GM19463 (cell line): Measurements from ENCODE around the gene SYTL1.

Source experiments
- ATAC-seq: cut with Tn5 transposase; IDR thresholded peaks from one replicate; pipeline ENCODE4 v1.9.1; 2021; ENCODE audit warnings: mild to moderate bottlenecking, moderate library complexity; ENCODE audit not compliant: unreplicated experiment

The SYTL1 gene

DNA sequence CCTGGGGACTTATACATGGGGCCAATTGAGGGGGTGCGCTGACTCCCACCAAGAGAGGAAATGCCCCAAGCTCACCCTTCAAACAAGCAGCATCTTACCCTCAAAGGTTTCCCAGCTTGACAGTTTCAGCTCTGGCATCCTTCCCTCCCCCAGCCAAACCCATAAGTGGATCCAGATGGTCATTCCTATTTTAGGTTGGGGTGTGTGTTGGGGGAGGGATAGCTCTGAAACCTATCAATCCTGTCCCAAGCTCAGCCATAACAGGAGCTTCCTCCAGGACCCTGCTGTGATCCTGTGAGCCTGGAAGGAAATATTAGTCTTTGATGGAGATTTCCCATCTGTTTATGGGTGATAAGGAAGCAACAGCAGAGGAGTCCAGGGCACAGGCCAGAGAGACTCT lies 23.2 kb upstream of the SYTL1 start:
- no peak for ATAC-seq

DNA sequence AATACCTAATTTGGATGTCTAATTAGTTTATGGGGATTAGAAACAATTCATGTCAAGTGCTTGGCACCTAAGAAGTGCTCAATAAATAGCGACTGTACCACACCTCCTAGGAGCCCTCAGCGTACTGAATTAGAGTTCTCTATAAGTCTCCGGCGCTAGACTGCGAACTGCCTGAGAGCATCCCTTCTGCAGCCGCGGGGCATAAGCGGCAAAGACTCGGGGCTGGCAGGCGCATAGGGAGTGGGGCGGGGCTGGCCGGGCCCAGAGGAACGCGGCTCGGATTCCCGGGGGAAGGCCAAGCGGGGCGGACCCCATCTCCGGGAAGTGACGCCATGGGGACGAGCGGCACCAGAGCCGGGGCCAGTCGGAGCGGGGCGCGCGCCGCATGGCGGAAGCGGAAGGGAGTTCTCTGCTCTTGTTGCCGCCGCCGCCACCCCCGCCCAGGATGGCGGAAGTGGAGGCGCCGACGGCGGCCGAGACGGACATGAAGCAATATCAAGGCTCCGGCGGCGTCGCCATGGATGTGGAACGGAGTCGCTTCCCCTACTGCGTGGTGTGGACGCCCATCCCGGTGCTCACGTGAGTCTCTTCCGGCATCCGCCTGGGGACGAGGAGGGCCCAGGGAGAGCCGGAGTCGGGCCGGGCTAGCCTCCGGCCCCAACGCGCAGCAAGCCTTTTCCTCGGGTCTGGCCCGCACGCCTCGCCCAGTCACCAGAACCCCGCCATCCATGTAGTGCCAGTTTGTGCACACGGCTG lies 19.8 kb upstream of the SYTL1 start, which contains the start of gene TMEM222:
Gene TMEM222 (plus strand): TSS at position 351 of the 756 bp plus-strand sequence. CDS start 35 bp downstream, at position 386.
- peak; percentile 95 for ATAC-seq

DNA sequence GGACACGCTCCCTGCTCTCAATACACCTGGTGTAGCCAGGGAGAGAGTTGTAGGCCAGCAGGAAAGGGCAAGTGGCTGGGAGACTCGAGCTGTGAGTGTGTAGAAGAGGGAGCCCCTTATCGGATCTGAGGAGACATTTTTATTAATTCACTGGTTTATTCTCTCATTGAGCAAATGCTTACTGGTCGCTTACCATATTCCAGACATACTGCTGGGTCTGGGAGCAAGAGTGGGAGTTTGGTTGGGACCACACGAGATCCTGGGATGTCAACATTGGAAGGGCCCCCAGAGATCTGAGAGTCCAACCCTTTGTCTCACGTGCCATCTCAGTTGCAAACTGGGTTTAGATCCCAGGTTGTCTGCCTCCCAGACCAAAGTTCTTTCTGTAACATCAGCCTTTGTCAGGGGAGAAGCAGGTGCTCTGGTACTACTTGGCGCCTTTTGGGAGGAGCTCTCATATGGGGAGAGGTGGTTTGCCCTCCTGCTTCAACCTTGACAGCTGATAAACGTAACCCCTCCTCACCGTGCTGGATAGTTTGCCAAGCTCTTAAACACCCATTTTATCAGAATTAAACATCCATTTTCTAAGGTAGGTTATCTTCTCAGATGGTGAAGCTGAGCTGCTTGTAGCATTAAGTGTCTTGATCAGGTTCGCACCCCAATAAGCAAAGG lies 19.1 kb upstream of the SYTL1 start:
- no peak for ATAC-seq

DNA sequence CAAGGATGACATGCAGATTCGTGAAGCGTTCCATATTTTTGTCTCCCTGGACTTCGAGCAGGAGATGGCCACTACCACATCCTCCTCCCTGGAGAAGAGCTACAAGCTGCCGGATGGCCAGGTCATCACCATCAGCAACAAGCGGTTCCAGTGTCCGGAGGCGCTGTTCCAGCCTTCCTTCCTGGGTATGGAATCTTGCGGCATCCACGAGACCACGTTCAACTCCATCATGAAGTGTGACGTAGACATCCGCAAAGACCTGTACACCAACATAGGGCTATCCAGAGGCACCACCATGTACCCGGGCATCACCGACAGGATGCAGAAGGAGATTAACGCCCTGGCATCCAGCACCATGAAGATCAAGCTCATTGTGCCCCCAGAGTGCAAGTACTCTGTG lies 16.5 kb upstream of the SYTL1 start:
- no peak for ATAC-seq

DNA sequence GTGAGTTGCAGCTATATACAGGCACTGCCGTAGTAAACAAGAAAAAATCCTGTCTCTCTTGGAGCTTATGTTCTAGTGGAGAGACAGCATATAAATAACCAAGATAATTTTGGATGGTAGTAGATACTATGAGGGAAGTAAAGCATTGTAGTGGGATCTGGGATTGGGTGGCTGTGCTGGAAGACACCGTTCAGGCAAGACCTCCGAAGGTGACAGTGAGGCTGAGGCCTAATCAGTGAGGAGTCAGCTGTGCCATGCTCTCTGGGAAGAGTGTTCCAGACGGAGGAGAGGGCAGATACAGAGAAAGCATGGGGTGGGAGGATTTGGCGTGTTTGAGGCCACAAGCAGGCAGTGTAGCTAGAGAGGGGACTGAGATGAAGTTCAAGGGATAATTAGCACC lies 13.9 kb upstream of the SYTL1 start:
- ATAC-seq, result no peak

DNA sequence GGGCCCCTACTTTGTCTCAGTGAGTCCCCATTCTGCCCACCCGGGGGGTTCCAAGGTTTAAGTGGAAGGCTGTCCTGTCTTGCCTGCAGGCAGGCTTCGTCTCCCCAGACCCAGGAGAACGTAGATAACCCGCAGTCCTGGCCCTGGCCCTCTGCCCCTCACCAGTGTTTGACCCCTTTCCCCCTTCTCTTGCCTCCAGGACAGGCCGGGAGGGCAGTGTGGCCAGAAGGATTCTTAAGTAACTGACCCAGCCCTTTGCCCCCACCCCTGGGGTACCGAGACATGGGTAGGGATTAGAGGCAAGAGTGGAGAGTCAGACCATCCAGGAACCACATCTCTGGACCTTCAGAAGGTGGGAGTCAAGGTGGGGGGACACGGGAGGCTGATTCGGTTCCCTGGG lies 11.0 kb upstream of the SYTL1 start:
- ATAC-seq, result no peak

DNA sequence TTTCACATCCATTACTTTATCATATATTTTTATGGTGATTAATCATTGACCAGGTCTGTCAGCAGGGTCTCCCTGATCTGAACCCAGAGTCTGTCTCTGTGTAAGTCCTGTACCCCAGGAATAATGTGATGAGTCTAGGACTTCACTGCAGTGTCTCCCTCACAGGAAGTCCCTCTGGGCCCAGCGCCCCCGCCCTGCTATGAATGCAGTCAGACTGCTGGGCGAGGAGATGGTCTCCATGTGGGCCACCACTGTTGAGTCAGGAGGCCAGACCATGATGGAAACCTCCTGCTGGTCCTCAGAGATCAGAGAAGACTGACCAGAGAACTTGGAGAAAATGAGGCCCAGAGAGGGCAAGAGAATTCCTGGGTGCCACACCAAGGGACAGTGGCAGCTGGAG lies 10.4 kb upstream of the SYTL1 start:
- no peak for ATAC-seq

DNA sequence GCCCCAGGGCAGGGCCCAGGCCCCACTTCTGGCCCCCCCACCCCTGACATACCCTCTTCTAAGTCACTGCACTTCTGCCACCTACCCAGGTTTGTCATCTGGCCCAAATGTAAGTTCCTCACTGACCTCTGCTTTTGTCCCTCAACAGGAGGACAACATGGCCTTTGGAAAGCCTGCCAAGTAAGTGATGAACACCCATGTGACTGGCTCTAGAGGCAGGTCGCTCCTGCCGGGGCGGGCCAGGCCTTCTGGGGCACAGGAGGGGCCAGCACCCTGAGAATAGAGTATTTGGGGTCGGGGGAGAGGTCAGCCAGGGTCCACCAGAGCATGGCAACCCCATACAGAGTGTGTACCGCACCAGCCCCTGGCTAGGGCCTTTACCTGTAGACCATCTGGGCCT lies 9.9 kb upstream of the SYTL1 start:
- no peak for ATAC-seq

DNA sequence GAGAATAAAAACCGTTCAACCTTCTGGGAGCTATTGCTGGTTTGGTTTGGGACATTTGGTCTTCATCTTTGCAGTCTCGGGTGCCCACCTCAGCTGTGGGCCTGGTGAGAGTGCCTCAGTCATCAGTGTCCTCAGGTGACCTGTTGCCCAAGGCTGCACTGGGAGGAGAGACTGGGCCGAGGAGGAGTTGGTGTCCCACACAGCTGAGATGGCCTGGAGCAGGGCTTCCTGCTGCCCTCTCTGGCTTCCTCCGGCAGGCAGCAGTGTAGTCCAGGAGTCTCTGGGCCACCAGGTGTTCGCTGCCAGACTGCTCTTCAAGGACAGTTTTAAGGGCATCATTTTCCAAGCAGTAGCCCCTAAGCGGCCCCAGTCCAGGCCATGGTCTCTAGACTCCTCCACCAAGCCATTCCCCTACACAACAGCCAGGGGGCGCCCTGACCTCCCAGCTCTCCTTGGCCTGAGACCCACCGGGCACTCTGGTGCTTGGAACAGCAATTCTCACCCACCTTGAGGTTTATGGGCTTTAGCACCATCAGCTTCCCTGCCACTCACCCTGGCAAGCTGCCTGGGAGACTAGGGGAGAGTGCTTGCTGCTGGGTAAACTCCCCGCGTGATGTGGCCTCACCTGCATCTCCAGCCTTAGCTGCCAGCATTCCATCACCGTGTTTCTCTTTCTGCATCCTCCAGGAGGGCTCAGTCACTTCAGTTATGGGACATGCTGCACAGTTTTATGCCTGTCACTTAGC lies 9.1 kb upstream of the SYTL1 start:
- no peak for ATAC-seq

DNA sequence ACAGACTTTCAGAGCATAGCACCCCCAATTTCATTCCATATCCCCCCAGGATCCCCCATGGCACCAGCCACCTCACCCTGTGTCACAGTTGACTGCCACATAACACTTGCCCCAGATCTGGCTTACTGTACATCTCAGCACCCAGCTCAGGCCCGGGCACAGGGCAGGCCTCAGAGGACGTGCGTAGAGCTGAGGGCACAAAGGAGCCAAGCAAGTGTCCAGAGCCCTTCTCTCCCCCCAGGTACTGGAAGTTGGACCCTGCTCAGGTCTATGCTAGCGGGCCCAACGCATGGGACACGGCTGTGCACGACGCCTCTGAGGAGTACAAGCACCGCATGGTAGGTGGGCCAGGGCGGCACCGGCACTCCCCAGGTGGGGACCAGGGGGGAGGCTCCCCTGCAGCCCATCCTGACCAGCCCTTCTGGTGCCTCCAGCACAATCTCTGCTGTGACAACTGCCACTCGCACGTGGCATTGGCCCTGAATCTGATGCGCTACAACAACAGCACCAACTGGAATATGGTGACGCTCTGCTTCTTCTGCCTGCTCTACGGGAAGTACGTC lies 8.0 kb upstream of the SYTL1 start:
- ATAC-seq, result no peak

DNA sequence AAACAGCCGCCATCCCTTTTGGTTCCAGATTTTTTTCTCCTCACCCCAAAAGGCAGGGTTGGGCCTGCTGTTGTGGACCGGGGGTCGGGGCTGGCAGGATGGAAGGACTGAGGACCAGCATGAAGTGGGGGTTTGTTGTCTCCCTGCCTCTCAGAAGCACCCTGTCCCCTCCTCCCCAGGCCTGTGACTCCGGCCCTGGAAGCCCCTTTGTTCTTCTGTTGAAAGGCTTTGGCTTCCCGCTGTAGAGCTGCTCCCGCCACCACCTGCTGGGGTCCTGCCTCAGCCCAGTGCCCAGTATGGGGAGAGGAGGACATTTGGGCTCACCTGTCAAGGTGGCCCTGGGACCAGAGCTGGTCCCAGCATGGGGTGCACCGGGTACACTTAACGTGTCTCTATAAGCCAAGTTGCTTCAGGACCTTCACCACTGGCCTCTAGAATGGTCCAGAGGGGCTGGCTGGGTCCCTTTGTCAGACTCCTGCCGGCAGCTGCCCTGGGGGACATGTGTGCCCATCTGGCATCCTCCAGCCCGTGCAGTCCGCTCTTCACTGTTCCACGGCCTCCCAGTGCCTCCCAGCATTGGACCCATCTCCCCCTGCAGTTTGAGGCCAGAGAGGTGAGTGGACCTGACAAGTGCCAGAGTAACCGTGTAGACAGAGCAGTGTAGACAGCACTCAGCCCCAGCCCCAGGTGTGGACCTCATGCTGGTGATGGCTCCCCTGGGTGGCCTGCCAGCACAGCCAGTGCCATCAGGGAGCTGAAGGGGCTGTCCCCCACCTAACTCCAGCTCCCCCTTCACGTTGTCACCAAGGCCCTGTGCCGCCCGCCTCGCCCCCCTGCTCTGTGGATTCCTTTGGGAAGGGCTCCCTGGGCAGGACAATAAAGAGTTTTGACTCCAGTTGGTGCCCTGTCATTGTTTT lies 6.1 kb upstream of the SYTL1 start:
- no peak for ATAC-seq

DNA sequence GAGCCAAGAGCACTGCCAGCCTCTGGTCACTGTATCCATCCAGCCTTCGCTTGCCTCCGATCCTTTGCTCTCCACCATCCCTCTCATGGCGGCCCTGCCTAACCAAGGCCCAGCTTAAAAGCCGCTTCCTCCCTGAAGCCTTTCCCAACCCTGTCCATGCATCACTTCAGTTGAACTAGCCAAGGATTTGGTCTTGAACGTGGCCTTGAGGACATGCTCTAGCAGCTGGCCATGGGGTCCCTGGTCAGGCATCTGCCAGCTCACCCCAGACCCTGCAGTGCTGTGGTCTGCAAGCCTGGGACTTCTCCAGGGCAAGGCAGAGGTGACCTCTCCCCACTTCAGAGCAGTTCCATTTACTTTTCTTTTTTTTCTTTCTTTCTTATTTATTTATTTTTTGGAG lies 5.1 kb upstream of the SYTL1 start:
- no peak for ATAC-seq

DNA sequence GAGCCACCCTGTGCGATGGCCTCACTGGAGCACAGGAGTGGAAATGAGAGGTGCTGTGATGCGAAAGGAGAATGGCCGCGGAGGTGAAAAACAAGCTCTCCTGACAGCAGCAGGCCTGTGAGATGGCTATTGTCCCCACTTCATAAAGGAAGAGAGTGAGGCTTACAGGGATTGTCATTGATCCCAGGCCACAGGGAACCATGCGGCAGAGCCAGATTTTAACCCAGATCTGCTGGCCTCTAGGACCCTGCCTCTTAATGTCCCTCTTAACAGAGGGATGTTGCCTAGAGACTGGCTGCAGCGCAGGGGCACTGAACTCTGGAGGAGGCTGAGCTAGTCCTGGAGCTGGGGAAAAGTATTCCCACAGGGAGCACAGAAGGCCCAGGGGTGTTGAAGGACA lies 3.1 kb upstream of the SYTL1 start:
- no peak for ATAC-seq

DNA sequence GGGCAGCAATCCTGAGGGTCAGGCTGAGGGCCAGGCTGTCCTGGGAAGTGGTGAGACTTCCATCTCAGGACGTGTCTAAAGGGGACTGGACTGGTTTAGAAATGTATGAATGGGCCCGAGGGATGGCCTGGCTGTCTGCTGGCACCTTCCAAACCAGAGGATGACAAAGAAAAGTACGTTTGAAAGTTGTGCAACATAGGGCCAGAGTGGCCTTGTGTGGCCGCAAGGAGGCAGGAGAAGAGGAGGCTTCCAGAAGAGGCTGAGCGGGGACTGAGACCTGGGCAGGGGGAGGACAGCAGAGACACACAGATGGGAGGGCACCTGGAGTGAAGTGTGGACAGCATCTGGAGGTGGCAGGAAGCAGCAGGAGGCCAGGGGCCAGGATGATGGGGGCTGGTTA lies 2.6 kb upstream of the SYTL1 start:
- no peak for ATAC-seq

DNA sequence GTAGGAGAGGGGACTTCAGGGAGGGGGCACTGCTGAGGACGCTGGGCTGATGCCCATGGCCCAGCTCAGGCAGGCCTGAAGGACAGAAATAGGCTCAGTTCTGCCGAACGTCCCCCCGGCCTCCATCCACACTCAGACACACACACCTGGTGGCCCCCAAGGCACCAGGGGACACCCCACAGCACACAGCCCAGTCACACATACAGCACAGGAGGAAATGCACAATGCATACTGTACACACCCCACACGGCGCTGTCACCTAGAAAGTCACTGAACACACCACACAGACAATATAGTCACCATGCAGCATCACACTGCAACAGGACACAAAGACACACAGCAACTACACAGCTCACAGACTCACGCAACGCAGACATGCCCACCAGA lies 562 bp downstream of the SYTL1 start:
- ATAC-seq, result no peak

DNA sequence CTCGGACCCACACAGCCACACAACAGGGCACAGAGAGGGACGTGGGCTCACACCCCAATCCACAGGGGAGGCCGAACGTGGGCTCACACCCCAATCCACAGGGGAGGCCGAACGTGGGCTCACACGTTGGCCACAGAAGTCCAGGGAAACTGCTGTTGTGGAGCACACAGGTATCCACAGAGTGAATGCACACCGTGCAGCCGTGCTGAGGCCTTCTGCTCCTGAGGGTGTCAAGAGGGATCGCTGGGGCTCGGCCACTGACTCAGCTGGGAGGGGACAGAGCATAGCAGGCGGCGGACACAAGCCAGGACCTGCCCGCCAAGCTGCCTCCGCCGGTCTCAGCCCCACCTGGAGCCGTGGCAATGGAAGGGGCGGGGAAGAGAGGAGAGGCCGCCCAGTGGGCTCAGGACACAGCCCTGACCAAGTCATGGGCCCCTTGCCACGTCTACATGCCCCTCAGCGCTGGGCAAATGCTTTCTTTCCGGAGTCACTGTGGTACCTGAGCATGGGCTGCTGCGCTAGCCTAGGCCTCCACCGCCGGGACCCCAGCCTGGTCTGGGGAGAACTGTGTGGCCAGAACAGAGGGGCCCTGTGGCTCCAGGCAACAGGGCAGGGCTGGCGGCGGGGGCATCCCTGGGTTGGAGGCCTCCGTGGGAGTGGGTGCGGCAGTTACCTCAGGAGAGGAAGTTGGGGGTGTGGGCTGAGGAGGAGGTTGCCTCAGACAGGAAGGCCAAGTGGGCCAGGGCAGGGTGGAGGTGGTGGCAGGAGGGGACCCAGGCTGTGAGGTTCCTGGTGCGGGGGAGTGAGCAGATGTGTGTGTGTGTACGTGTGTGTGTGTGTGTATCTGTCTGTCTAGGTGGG lies 1.2 kb downstream of the SYTL1 start:
- no peak for ATAC-seq

DNA sequence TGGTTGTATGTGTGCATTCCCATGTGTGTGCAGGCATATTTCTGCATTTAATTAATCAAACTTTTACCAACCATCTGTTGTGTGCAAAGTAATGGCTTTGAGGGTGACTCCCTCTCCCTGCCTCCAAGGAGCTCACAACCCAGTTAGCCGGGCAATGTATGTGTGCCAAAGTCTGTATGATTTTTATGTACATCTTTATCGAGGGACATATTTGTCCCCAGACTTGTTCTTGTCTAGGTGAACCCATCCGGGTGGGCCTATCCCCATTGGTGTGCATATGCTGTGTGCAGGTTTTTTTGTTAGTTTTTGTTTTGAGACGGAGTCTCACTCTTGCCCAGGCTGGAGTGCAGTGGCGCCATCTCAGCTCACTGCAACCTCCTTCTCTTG lies 1.8 kb downstream of the SYTL1 start:
- no peak for ATAC-seq

DNA sequence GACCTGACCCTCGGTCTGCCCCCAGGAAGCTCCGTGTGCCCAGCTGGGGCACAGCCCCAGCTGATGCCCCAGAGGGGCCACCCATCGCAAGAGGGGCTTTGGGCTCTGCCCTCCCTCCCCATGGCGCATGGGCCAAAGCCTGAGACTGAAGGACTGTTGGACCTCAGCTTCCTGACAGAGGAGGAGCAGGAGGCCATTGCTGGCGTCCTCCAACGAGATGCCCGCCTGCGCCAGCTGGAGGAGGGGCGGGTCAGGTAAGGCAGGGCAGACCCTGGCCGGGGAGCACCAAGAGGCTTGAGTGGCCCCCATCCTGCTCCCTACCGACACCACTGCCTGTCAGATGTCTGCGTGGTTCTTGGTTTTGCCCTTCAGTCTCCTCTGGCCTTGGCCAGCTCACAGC lies 3.5 kb downstream of the SYTL1 start:
- no peak for ATAC-seq

DNA sequence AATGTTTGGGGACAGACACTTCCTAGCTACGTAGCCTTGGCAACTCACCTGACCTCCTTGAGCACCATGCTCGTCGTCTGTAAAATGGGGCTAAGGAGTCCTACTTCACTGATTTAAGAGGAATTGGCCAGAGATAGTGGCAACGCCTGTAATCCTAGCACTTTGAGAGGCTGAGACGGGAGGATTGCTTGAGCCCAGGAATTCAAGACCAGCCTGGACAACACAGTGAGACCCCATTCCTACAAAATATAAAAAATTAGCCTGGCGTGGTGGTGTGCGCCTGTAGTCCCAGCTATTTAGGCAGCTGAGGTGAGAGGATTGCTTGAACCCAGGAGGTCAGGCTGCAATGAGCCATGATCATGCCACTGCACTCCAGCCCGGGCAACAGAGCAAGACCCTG lies 4.5 kb downstream of the SYTL1 start:
- ATAC-seq, result no peak
